Measurements from ENCODE around the gene ITPA. TPM values are rescaled to one million over a fixed set of nuclear protein-coding genes. Genes with fewer than 3 reads are reported as not detected.

ITPA gene
- total RNA-seq, 1 donor, result 26.2 TPM

DNA sequence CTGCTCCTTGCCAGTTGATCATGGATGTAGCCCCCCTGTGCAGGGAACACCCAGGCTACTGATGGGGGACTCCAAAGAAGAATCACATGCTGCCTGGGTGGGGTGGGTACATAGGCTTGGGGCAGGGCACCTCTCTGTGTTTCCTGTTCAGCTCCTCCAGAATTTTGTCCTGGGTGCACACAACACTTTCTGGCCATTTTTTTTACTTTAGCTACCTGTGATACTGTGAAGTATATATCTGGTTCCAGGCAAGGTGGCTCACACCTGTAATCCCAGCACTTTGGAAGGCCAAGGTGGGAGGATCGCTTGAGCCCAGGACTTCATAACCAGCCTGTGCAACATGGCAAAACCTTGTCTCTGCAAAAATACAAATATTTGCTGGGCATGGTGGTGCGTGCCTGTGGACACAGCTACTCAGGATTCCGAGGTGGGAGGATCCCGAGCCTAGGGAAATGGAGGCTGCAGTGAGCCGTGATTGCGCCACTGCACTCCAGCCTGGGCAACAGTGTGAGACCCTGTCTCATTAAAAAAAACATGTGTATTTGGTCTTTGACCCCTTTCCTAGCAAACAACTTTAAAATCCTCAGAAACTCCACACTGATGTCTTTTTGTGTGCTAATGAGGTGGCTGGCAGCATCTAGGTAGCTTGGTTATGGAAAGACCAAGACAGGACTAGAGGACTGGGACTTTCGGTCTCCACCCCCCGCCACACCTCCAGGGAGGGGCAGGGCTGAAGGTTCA lies 15.6 kb downstream of the ITPA start:
- no peak for DNase-seq (ENCODE audit: low read depth)
- TF ChIP-seq CTCF (IDR thresholded peaks at IDR 0.05; ENCODE audit: insufficient read depth, low read length), result no peak
- no peak overlapping the region for H3K4me3 ChIP-seq (ENCODE audit: low read depth, low read length)

DNA sequence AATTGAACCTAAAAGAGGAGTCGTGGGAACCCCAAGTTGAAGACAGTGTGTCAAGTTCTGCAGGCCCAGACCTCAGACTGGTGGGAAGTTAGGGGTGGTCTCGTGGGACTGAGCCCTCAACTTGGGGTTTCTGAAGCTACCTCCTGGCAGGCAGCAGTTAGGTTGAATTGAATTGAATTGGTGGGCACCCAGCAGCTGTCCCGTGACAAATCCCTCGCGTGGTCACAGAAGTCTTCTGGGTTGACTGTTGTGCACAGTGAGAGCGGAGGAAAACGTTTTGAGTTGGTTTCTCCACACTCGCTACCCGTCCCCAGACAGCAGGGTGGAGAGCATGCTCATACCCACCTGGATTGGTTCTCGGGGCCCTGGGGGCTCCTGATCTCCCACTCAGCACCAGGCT lies 16.8 kb downstream of the ITPA start:
- DNase-seq (ENCODE audit: low read depth), result no peak
- H3K4me3 ChIP-seq (ENCODE audit: low read depth, low read length), result no peak overlapping the region
- TF ChIP-seq CTCF (IDR thresholded peaks at IDR 0.05; ENCODE audit: insufficient read depth, low read length), result no peak

GRCh38 chr20:3226864-3227263 lies 17.6 kb downstream of the ITPA start:
- H3K4me3 ChIP-seq (ENCODE audit: low read depth, low read length), result no peak overlapping the region
- TF ChIP-seq CTCF (IDR thresholded peaks at IDR 0.05; ENCODE audit: insufficient read depth, low read length), result no peak
- no peak for DNase-seq (ENCODE audit: low read depth)

DNA sequence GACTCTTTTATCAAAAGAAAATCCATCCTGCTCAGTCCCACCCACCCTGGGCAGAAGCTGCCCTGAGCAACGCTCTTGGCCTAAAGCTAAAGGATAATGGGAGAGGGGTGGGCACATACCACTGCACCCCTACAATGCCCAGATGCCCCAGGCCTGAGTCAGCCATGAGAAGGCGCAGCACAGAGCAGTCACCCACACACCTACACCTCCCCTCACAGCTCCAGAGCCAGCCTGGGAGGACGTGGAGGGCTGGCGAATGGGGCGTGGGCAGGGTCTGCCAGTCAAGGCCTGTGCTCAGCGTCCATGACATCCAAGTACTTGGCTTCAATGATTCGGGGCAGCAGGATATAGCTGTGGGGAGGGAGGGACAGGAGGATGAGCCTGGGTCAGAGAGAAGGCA lies 18.2 kb downstream of the ITPA start:
- no peak for DNase-seq (ENCODE audit: low read depth)
- H3K4me3 ChIP-seq (ENCODE audit: low read depth, low read length), result no peak overlapping the region
- no peak for TF ChIP-seq CTCF (IDR thresholded peaks at IDR 0.05; ENCODE audit: insufficient read depth, low read length)

- DNase-seq (ENCODE audit: low read depth), result no peak
- no peak for TF ChIP-seq CTCF (IDR thresholded peaks at IDR 0.05; ENCODE audit: insufficient read depth, low read length)
Measured at GRCh38 chr20:3227936-3228749, 18.8 kb downstream of the ITPA start.

DNA sequence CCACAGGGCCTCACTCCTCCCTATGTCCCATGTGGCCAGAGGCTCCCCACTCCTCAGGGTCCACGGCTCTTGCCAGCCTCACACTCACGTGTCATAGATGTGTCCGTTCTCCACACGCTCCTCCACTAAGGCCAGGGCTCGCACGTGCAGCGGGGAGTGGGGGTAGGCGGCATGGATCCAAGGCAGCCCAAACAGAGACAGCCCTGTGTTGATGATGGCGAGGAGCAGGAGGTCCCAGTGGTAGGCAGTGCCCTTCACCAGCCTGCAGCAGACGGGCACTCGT lies 19.4 kb downstream of the ITPA start:
- DNase-seq (ENCODE audit: low read depth), result no peak
- no peak for TF ChIP-seq CTCF (IDR thresholded peaks at IDR 0.05; ENCODE audit: insufficient read depth, low read length)
- no peak overlapping the region for H3K4me3 ChIP-seq (ENCODE audit: low read depth, low read length)

More at GRCh38 chr20:3227936-3228749, 18.8 kb downstream of the ITPA start:
- H3K4me3 ChIP-seq (ENCODE audit: low read depth, low read length), result no peak overlapping the region
